ENCODE results near the gene ABCA7. TPM values are rescaled to one million over a fixed set of nuclear protein-coding genes. Genes with fewer than 3 reads are reported as not detected.

Gene ABCA7
- total and polyA plus RNA-seq, 2 of the 8 experiments (the other 6 are each of a cell fraction or from before 2014, with no cell fraction given), result 10.4 to 25.6 TPM

DNA sequence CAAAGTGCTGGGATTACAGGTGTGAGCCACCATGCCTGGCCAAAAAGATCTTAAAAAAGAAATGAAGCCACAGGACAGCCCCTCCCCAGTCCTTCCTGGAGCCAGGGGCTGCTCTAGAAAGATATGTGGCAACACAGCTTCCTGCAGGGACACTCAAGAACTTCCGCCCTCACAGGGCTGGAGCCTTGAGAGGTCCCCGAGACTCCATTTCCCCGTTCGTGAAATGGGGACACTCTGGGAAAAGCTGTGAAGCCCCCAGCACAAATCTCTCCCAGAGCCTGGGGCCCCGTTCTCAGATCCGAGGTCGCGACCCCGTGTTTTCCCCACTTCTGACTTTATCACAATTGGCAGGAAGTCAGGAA, 61.4 kb downstream of the ABCA7 start:
- H3K4me3 ChIP-seq (ENCODE audit: extremely low read depth in 1 of 4, insufficient read depth in 2 of 4, low read depth in 3 of 4, low read length in 4 of 4), result no peak overlapping the region
- peak overlapping the region; percentile 73 for H4K91ac ChIP-seq (replicated peaks; ENCODE audit: insufficient read length, low read length)
- H2BK5ac ChIP-seq (ENCODE audit: low read depth, low read length), result peak overlapping the region; percentile 73; the same call in 1 of the 2 replicates
- CTCF ChIA-PET (ENCODE audit: partially characterized antibody), result interaction anchor here (0.7 to 3.2 kb wide), 8 partner anchors 8 to 137 kb away, joined by 3 to 11 read pairs (median 3); no protein-coding TSS in a partner anchor
- peaks cover 7% of the 10 kb centered on the region; the same call in 1 of the 2 replicates for H3K23me2 ChIP-seq (ENCODE audit: low read depth, low read length)
- H2BK20ac ChIP-seq (ENCODE audit: low read length), result no peak overlapping the region
- H3K4me2 ChIP-seq (ENCODE audit: insufficient read depth in 1 of 2, low read depth in 2 of 2, low read length in 2 of 2), result no peak overlapping the region
- no peaks in the 10 kb centered on the region; a peak in 1 of 4 replicates for H3K79me2 ChIP-seq (ENCODE audit: control insufficient read depth in 1 of 2, insufficient read depth in 2 of 2, low read length in 2 of 2)
- 96% methylated on average over 9 of the region's 9 CpGs; no CpG with 5 or more reads in 1 of the 2 experiments for WGBS, 2 experiments (ENCODE audit: extremely low coverage in 1 of 2, insufficient coverage in 1 of 2, insufficient read length in 1 of 2, insufficient replicate concordance in 2 of 2, low coverage in 1 of 2, low lambda C conversion rate in 2 of 2, missing lambda C conversion rate in 1 of 2)
- no peak overlapping the region for H2BK12ac ChIP-seq (ENCODE audit: low read depth, low read length)
- H2BK120ac ChIP-seq (replicated peaks; ENCODE audit: low read depth, low read length), result no peak overlapping the region
- H3K56ac ChIP-seq (replicated peaks; ENCODE audit: insufficient read length, low read depth, low read length), result no peak overlapping the region
- H3K27ac ChIP-seq (ENCODE audit: low read depth, low read length), result no peak overlapping the region
- FAIRE-seq (no peak), DNase-seq (ENCODE audit: low read depth in 1 of 2, low spot score in 2 of 2) (no peak)
- H3K23ac ChIP-seq (ENCODE audit: insufficient read length), result no peak overlapping the region
- H4K20me1 ChIP-seq (replicated peaks in 1 of 2; ENCODE audit: control insufficient read depth in 1 of 2, insufficient read depth in 2 of 2, low read length in 2 of 2), result peaks cover 2% of the 10 kb centered on the region in 2 experiments
- POLR2A ChIA-PET (ENCODE audit: partially characterized antibody), result interaction anchor here (0.6 to 9.8 kb wide), 7 partner anchors 11 to 167 kb away, joined by 3 to 116 read pairs (median 4); partner anchors contain the start of gene CNN2
- H4K8ac ChIP-seq (ENCODE audit: extremely low read depth, insufficient read depth, low read length), result no peak overlapping the region
- peaks cover 4% of the 10 kb centered on the region for H3K79me1 ChIP-seq (ENCODE audit: low read depth, low read length)
- no peak overlapping the region for H3K9ac ChIP-seq (replicated peaks in 1 of 4; ENCODE audit: extremely low read depth in 1 of 4, low read depth in 3 of 4, low read length in 3 of 4)
- no peak overlapping the region for H2AFZ ChIP-seq (ENCODE audit: low read length)
- no peak overlapping the region for H3K18ac ChIP-seq (ENCODE audit: extremely low read depth, low read length)
- H3K27me3 ChIP-seq (replicated peaks in 1 of 4; ENCODE audit: control insufficient read depth in 3 of 4, extremely low read depth in 1 of 4, insufficient read depth in 3 of 4, low read length in 3 of 4), result 0 out of 7 replicates have a peak, but pooled peaks cover 0 to 2% (median 0%) of the 10 kb centered on the region in 4 experiments
- H3K4ac ChIP-seq (replicated peaks; ENCODE audit: insufficient read length, low read depth, low read length), result no peak overlapping the region
- TF ChIP-seq TCF12 (IDR thresholded peaks at IDR 0.05; ENCODE audit: low read depth, low read length) (no peak), POU5F1 (IDR thresholded peaks at IDR 0.05; ENCODE audit: low read depth, low read length) (no peak), BCL11A (IDR thresholded peaks at IDR 0.05; ENCODE audit: low read depth in 2 of 2, low read length in 2 of 2) (no peak), HDAC2 (IDR thresholded peaks at IDR 0.05; ENCODE audit: borderline replicate concordance in 1 of 2, low read depth in 2 of 2, low read length in 2 of 2) (no peak)
- H3K9me3 ChIP-seq (ENCODE audit: insufficient read depth in 2 of 2, low read depth in 1 of 2, low read length in 1 of 2), result no peaks in the 10 kb centered on the region
- no peak overlapping the region for H2AK5ac ChIP-seq (ENCODE audit: low read depth, low read length)
- no peak overlapping the region for H4K5ac ChIP-seq (ENCODE audit: insufficient read length, low read depth, low read length)
- H2BK15ac ChIP-seq (ENCODE audit: low read length), result no peak overlapping the region
- no peak overlapping the region for H3K14ac ChIP-seq (ENCODE audit: insufficient read length)
- peaks cover 3 to 9% (median 6%) of the 10 kb centered on the region in 4 experiments; a peak in 5 of 8 replicates for H3K36me3 ChIP-seq (ENCODE audit: control insufficient read depth in 2 of 4, insufficient read depth in 4 of 4, low read length in 3 of 4)
- H3K4me1 ChIP-seq (replicated peaks in 1 of 4; ENCODE audit: control insufficient read depth in 3 of 4, insufficient read depth in 4 of 4, low read length in 3 of 4), result peaks cover 4 to 20% (median 8%) of the 10 kb centered on the region in 4 experiments
